ENCODE results near the gene NT5C2.

Gene NT5C2

DNA sequence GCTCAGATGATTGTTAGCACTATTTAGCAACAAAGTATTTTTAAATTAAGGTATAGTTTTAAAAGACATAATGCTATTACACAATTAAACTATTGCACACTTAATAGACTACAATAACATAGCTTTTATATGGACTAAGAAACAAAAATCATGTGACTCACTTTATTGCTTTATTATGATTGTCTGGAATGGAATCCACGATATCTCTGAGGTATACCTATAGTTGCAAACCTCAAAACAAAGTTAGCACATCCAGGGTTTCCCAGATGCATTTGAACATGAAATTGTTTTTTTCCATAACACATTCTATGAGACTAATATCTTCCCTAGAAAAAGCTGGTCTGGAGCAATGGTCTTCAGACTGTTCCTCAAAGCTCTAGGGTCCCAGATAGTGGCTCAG lies 34.3 kb upstream of the NT5C2 start:
- TF ChIP-seq, protein P1, sequence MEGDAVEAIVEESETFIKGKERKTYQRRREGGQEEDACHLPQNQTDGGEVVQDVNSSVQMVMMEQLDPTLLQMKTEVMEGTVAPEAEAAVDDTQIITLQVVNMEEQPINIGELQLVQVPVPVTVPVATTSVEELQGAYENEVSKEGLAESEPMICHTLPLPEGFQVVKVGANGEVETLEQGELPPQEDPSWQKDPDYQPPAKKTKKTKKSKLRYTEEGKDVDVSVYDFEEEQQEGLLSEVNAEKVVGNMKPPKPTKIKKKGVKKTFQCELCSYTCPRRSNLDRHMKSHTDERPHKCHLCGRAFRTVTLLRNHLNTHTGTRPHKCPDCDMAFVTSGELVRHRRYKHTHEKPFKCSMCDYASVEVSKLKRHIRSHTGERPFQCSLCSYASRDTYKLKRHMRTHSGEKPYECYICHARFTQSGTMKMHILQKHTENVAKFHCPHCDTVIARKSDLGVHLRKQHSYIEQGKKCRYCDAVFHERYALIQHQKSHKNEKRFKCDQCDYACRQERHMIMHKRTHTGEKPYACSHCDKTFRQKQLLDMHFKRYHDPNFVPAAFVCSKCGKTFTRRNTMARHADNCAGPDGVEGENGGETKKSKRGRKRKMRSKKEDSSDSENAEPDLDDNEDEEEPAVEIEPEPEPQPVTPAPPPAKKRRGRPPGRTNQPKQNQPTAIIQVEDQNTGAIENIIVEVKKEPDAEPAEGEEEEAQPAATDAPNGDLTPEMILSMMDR (IDR thresholded peaks at IDR 0.05) = no peak

- TF ChIP-seq, protein P1 (IDR thresholded peaks at IDR 0.05) = no peak
Observed at GRCh38 chr10:103225939-103226338, 32.9 kb upstream of the NT5C2 start.

DNA sequence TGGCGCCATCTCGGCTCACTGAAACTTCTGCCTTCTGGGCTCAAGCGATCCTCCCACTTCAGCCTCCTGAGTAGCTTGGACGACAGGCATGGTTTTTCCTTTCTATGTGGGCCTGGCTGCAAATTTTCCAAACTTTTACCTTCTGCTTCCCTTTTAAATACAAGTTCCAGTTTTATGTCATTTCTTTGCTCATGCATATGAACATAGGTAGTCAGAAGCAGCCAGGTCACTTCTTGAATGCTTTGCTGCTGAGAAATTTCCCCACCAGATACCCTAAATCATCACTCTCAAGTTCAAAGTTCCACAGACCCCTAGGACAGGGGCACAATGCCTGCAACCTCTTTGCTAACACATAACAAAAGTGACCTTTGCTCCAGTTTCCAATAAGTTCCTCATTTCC lies 31.1 kb upstream of the NT5C2 start:
- TF ChIP-seq, protein P1 (IDR thresholded peaks at IDR 0.05) = no peak

GRCh38 chr10:103215601-103216000 lies 22.5 kb upstream of the NT5C2 start:
- TF ChIP-seq, protein P1 (IDR thresholded peaks at IDR 0.05) = no peak

- TF ChIP-seq, protein P1 (IDR thresholded peaks at IDR 0.05) = no peak
Observed at GRCh38 chr10:103207141-103207540, 14.1 kb upstream of the NT5C2 start.

DNA sequence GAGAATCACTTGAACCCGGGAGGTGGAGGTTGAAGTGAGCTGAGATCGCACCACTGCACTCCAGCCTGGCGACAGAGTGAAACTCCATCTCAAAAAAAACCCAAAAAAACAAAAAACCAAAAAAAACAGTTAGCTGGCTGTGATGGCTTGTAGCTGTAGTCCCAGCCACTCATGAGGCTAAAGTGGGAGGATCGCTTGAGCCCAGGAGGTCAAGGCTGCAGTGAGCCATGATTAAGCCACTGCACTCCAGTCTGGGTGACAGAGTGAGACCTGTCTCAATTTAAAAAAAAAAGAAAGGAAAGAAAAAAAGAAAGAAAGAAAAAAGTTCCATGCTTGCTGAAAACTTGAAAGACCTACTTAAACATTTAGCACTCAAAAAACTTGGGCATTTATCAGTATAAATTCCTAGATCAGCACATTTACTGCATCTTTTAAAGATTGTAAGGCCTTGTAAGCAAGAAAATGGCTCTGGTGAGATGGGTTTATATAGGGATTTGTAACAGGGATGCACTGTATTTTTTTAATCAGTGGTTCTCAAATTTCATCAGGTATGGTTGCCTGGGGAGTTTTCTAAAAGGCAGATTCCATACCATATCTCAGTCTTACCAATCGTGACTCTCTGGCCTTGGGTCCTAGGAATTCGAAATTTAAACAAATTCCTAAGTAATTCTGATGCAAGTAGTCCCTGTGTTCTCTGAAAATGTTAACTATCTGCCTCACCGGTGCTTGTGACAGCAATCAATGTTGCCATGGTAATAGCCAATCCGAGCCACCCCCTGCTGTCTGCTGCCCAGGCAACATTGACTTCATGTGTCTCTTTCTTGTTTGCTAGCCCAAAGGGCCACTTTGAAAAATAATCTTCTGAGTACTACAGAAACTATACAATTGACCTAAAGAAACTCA lies 11.5 kb upstream of the NT5C2 start:
- TF ChIP-seq, protein P1 (IDR thresholded peaks at IDR 0.05) = no peak

- TF ChIP-seq, protein P1 (IDR thresholded peaks at IDR 0.05) = no peak
Observed at GRCh38 chr10:103203466-103203865, 10.4 kb upstream of the NT5C2 start.

Measured in LNCAP (cell line).